Activated CD8-positive, alpha-beta T cell treated with anti-CD3 and anti-CD28 coated beads for 36 hours (primary cell): Measurements from ENCODE around the gene MAGEB5. TPM values are rescaled to one million over a fixed set of nuclear protein-coding genes. Genes with fewer than 3 reads are reported as not detected.
"Not testable (repeated sequence)": the region's sequence is repeated elsewhere in the genome, so short reads cannot be mapped to it uniquely, and the experiment has no call there.

Source experiments
- ATAC-seq: fragments of 200-7000 bp; cut with Tn5 transposase; one replicate; pipeline ENCODE4 v1.10.0; 2021; ENCODE audit warnings: mild to moderate bottlenecking, moderate library complexity
- CTCF ChIA-PET: fragments of 350-600 bp; sonication (Branson Sonifier 250); formaldehyde crosslinking; loops from one replicate; lab custom pipeline; 2021; ENCODE audit warnings: antibody characterized with exemption; lab: Charles Lee
- POLR2A ChIA-PET: fragments of 350-600 bp; sonication (Branson Sonifier 250); formaldehyde crosslinking; loops from one replicate; lab custom pipeline; 2021; ENCODE audit warnings: antibody characterized with exemption; lab: Charles Lee
- DNase-seq: peaks from one replicate; pipeline ENCODE4 v3.0.0-alpha.2; 2020
- H3K27ac Mint-ChIP-seq: one replicate; pipeline ENCODE4 v1.8.0; 2021; ENCODE audit warnings: mild to moderate bottlenecking, mixed read lengths
- H3K27me3 Mint-ChIP-seq: one replicate; pipeline ENCODE4 v1.8.0; 2021; ENCODE audit warnings: mixed read lengths
- H3K36me3 Mint-ChIP-seq: one replicate; pipeline ENCODE4 v1.8.0; 2021; ENCODE audit warnings: low read depth, mixed read lengths
- H3K4me1 Mint-ChIP-seq: one replicate; pipeline ENCODE4 v1.8.0; 2021; ENCODE audit warnings: low read depth, mixed read lengths
- H3K4me3 Mint-ChIP-seq: one replicate; pipeline ENCODE4 v1.8.0; 2021; ENCODE audit warnings: mild to moderate bottlenecking, moderate library complexity, mixed read lengths
- H3K9me3 Mint-ChIP-seq: one replicate; pipeline ENCODE4 v1.8.0; 2021; ENCODE audit warnings: mixed read lengths
- CTCF ChIP-seq: fragments of 200-600 bp; IDR thresholded peaks from one replicate; pipeline ENCODE4 v1.8.0; 2022; ENCODE audit warnings: antibody characterized with exemption, mild to moderate bottlenecking
- intact Hi-C: fragments of 100-400 bp; cut with micrococcal nuclease; formaldehyde crosslinking; loops from one replicate; pipeline ENCODE4 v1.10.0; 2022
- total RNA-seq, 2 experiments: library from RNA; stranded (reverse); gene quantifications; one replicate each; pipeline ENCODE4 v1.2.3, GENCODE V29; 2021

The MAGEB5 gene
- not detected for total RNA-seq

GRCh38 chrX:26215869-26216268, at the start of gene MAGEB5:
Gene MAGEB5 (plus strand): TSS chrX:26216169. CDS start chrX:26217302, 1,133 bp downstream.
- no peaks in the 10 kb centered on the region for H3K27me3 Mint-ChIP-seq

GRCh38 chrX:26192204-26192603, 23.8 kb upstream of the MAGEB5 start, which contains the start of gene MAGEB6:
Gene MAGEB6 (plus strand): TSS chrX:26192440. CDS start chrX:26193847, 1,407 bp downstream.
- ChIA-PET POLR2A (interaction anchor here (0.6 kb wide), 1 partner anchor 319 kb away, joined by 3 read pairs; no protein-coding TSS in a partner anchor), CTCF (no interaction called here)
- no peaks in the 10 kb centered on the region for H3K9me3 Mint-ChIP-seq
- H3K27me3 Mint-ChIP-seq, result no peaks in the 10 kb centered on the region
- no peak for DNase-seq
- no peaks in the 10 kb centered on the region for H3K4me1 Mint-ChIP-seq
- no peaks in the 10 kb centered on the region for H3K36me3 Mint-ChIP-seq
- ATAC-seq, result no peak
- no peak for TF ChIP-seq CTCF
- H3K27ac Mint-ChIP-seq, result no peak within 1 kb of the TSS
- intact Hi-C loops, result no loop called here
- H3K4me3 Mint-ChIP-seq, result no peak within 1 kb of the TSS

More at GRCh38 chrX:26215869-26216268, at the start of gene MAGEB5:
- no peaks in the 10 kb centered on the region for H3K4me1 Mint-ChIP-seq
- no peak for TF ChIP-seq CTCF
- no peak for ATAC-seq
- no peak for DNase-seq
- H3K9me3 Mint-ChIP-seq, result no peaks in the 10 kb centered on the region
- H3K36me3 Mint-ChIP-seq, result no peaks in the 10 kb centered on the region
- POLR2A ChIA-PET, result no interaction called here
- H3K4me3 Mint-ChIP-seq, result no peak within 1 kb of the TSS
- intact Hi-C loops, result no loop called here
- CTCF ChIA-PET, result no interaction called here
- no peak within 1 kb of the TSS for H3K27ac Mint-ChIP-seq

GRCh38 chrX:26203561-26203960, 12.4 kb upstream of the MAGEB5 start:
- POLR2A ChIA-PET, result no interaction called here
- DNase-seq (no peak), ATAC-seq (no peak)
- CTCF ChIA-PET, result no interaction called here
- intact Hi-C loops, result no loop called here
- no peaks in the 10 kb centered on the region for H3K4me1 Mint-ChIP-seq
- TF ChIP-seq CTCF, result no peak
- H3K9me3 Mint-ChIP-seq, result no peaks in the 10 kb centered on the region
- no peaks in the 10 kb centered on the region for H3K36me3 Mint-ChIP-seq
- no peaks in the 10 kb centered on the region for H3K27me3 Mint-ChIP-seq
- no peak overlapping the region for H3K4me3 Mint-ChIP-seq
- H3K27ac Mint-ChIP-seq, result no peak overlapping the region

- H3K27ac Mint-ChIP-seq, POLR2A ChIA-PET, CTCF ChIA-PET, H3K4me1 Mint-ChIP-seq, DNase-seq, H3K36me3 Mint-ChIP-seq, ATAC-seq, H3K27me3 Mint-ChIP-seq, intact Hi-C loops, H3K9me3 Mint-ChIP-seq, H3K4me3 Mint-ChIP-seq: not testable (repeated sequence)
Observed at GRCh38 chrX:26204717-26205116, 11.3 kb upstream of the MAGEB5 start.

GRCh38 chrX:26208012-26208411, 8.0 kb upstream of the MAGEB5 start:
- Mint-ChIP-seq H3K36me3 (no peaks in the 10 kb centered on the region), H3K4me1 (no peaks in the 10 kb centered on the region), H3K4me3 (no peak overlapping the region), H3K27me3 (no peaks in the 10 kb centered on the region), H3K27ac (no peak overlapping the region), H3K9me3 (no peaks in the 10 kb centered on the region)
- TF ChIP-seq CTCF, result no peak
- ChIA-PET POLR2A (no interaction called here), CTCF (no interaction called here)
- intact Hi-C loops, result no loop called here
- DNase-seq, result no peak
- no peak for ATAC-seq

GRCh38 chrX:26219351-26219750, 3.4 kb downstream of the MAGEB5 start:
- Mint-ChIP-seq H3K4me3 (no peak overlapping the region), H3K27me3 (no peaks in the 10 kb centered on the region), H3K27ac (no peak overlapping the region), H3K9me3 (no peaks in the 10 kb centered on the region), H3K36me3 (no peaks in the 10 kb centered on the region), H3K4me1 (no peaks in the 10 kb centered on the region)
- CTCF ChIA-PET, result no interaction called here
- TF ChIP-seq CTCF, result no peak
- intact Hi-C loops, result no loop called here
- DNase-seq (no peak), ATAC-seq (no peak)
- POLR2A ChIA-PET, result no interaction called here
